ENCODE results near the gene ARAP2.
A peak's percentile ranks its signal among the peaks of the same experiment; 100 is the strongest.

ARAP2 gene, protein sequence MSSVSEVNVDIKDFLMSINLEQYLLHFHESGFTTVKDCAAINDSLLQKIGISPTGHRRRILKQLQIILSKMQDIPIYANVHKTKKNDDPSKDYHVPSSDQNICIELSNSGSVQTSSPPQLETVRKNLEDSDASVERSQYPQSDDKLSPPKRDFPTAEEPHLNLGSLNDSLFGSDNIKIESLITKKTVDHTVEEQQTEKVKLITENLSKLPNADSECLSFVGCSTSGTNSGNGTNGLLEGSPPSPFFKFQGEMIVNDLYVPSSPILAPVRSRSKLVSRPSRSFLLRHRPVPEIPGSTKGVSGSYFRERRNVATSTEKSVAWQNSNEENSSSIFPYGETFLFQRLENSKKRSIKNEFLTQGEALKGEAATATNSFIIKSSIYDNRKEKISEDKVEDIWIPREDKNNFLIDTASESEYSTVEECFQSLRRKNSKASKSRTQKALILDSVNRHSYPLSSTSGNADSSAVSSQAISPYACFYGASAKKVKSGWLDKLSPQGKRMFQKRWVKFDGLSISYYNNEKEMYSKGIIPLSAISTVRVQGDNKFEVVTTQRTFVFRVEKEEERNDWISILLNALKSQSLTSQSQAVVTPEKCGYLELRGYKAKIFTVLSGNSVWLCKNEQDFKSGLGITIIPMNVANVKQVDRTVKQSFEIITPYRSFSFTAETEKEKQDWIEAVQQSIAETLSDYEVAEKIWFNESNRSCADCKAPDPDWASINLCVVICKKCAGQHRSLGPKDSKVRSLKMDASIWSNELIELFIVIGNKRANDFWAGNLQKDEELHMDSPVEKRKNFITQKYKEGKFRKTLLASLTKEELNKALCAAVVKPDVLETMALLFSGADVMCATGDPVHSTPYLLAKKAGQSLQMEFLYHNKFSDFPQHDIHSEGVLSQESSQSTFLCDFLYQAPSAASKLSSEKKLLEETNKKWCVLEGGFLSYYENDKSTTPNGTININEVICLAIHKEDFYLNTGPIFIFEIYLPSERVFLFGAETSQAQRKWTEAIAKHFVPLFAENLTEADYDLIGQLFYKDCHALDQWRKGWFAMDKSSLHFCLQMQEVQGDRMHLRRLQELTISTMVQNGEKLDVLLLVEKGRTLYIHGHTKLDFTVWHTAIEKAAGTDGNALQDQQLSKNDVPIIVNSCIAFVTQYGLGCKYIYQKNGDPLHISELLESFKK (N-terminal part only)

DNA sequence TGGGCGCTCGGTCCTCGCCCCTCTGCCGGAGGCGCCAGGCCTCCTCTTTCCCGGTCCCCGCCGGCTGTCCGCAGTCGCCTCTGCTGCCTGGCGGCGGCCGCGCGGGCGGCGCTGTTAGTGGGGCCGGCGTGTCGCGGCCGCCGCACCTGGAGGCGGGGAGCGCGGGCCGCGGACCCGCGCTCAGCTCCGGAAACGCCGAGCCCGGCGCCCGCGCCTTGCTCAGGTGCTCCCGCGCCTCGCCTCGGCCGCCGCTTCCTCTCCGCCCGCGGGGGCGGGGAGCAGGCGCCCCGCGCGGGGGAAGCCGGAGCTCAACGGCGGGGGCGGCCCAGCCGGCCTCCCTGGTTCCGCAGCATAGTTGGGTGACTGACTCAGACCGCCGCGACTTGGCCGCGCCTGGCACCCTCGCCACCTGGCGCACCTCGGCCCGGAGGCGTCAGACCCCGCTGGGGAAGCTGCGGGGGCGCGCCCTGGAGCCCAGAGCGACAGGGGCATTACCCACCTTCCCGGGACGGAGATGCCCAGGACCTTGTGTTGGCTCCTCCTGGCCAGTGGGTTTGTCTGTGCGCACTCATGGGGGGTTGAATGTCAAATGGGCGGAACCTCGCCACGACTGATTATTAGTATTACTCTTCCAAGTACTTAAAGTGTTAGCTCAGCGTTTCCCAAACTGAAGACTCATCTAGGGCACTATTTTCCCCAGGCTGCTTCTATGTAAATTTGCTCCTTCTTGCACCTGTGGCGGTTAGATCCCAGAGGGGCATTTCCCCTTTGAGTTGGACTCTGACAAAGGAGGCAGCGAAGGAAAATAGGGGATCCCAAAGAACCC is at the start of gene ARAP2:
TSS of gene ARAP2 (minus strand) at position 258 of the 826 bp plus-strand sequence. CDS start 15,028 bp downstream, outside the sequence.
- DNase-seq, result peak; percentile 86

DNA sequence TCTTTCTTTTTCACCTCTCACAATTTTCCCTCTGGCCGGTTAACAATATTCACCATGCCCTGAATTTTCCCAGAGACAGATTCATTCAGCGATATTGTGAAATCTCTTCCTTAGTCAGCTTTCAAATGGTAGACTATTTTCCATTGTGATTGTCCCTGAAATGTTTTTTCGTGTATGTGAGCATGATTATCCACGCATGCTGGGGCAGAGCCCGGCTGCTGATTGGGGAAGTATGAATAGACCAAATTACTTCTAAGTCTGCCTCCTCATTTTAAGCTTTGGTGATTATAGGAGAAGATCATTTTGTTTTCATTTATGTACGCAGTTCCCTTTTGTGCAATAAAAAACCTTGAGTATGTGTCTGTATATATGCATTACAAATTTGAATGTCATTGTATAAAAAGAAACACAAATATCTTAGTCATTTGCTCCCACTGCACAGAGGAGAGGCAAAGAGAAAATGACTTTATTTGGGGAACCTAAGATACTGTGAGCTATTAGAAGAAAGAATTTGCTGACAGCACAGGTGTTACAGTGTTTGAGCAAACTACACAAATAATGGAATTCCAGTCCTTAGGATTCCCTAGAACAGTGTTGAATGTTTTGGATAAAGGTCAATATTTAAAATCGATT is 48.4 kb upstream of the ARAP2 start:
- no peak for DNase-seq

DNA sequence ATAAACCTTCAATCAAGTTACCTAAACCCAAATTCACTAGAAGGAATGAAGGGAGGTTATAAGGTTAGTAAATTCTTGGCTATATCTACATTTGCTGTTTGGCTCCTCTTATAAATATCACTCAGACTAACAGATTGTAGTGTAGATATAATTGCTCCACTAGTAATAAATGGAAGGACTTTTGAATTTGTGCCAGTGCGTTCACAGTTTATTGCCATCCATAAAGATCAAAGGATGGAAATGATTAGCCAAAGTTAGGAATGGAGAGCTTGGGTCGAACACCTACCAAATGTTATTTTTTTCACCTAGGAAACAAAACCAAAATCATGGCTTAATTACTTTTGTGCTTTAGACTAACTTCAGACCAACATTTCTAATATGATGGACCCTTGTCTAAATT is 46.3 kb upstream of the ARAP2 start:
- no peak for DNase-seq

DNA sequence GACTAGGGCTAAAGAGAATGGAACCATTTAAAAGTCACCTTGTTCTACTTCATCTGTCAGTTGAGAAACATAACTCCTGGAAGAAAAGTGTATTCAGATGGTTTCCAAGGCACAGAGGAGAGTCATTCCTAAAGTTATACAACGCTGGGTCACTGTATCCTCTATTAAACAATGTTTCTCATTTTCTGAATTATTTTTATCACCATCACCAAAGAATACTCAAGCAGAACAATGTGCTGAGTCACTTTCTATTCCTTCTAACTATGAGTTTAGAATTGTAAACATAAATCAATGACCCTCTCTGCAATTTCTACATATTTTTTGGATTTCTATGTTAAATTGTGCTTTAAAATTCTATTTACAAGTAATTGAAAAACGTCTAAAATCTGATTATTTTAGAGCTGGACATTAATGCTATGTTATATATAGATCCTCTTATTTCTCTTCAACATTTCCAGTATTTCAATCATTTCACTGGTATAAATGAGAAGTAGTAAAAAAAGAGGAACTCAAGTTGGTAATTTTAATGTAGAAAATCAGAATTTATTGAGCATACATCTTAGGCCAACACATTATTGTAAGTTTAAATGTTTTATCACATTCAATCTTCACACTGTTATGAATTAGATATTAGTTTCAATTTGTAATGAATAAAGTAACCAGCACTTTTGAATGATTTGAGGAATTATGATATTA is 44.6 kb upstream of the ARAP2 start:
- no peak for DNase-seq

DNA sequence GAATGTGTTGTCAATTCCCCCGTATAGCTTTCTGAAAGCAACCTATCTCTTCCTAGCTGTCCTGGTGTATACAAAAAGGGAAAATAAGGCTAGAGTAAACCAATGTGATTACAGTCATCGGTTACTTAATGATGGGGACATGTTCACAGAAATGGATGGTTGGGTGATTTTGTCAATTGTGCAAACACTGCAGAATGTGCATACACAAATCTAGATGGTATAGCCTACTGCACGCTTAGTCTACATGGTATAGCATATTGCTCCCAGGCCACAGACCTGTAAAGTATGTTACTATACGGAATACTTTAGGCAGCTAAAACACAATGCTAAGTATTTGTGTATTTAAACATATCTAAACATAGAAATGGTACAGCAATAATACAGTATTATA is 42.2 kb upstream of the ARAP2 start:
- DNase-seq, result no peak

DNA sequence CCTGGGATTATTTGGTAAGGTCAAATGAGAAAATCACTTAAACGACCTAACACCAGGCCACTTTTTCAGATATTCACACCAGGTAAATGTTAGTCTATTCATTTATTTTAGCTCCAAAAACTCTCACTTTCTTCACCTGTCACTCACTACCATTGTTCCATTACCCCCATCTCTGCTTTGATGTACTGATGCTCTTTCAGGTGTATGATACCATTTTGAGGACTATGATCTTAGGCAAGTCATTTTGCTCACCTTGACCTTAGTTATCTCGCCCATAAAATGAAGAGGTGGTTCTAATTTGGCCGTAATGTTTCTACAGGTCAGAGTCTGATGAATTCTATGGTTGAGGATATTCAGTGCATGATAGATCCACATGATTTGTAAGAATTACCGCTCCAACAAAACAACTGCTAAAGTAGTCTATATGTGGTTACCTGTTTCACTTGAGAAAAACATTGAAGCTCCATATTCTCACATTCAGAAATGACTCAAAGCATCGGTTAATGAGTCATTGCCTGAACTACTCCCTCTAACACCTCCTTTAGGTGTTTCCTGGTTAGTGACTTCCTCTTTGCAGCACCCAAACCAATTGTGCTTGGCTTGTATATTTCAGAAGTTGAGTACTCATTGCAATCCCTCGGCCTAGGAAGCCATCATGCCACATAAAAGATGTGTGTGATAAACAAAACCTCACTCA is 41.6 kb upstream of the ARAP2 start:
- no peak for DNase-seq

DNA sequence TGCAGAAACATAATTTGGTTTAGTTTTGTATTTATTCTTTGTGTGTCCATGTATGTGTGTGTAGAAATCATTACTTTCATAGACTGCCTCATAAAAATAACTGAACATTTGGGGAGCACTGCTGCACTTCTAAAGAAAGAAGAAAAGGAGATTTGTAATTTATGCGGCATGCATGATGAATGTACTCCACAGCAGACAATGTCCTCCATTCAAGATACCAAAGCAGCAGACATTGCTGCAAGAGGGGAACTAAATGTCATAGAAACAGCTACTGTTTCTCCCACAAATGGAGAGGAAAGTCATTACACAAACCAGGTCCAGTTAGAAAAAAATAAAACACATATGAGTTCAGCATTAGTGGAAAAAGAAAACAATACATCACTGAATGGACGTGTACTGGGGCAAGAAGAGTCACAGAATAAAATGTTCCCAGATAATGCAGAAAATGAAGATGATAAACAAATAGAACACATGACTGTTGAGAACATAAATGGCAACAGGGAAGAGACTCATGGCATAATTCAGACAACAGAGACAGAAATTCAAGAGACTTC is 39.7 kb upstream of the ARAP2 start:
- DNase-seq, result no peak

DNA sequence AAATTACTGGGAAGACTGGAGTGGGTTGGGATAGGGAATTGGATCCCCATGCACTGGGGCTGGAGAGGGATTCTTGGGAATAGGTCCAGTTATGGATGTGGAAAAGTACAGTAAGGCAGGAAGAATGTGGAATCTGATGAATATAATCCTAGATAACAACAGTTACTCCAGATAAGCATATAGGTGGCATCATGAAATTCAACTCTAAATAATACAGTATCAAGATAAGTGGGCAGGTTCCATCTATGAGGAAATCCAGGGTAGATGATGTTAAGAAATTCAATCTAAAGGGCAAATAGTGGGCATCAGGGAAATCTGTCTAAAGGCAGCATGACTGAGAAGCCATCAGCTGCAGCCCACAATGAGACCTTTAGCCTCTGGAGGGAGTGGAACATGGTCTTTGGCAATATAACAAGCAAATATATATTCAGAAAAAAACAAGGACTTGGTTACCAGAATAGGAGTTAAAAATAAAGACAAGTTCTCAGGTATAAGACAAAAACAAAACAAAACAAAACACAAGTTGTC is 38.3 kb upstream of the ARAP2 start:
- DNase-seq, result no peak

DNA sequence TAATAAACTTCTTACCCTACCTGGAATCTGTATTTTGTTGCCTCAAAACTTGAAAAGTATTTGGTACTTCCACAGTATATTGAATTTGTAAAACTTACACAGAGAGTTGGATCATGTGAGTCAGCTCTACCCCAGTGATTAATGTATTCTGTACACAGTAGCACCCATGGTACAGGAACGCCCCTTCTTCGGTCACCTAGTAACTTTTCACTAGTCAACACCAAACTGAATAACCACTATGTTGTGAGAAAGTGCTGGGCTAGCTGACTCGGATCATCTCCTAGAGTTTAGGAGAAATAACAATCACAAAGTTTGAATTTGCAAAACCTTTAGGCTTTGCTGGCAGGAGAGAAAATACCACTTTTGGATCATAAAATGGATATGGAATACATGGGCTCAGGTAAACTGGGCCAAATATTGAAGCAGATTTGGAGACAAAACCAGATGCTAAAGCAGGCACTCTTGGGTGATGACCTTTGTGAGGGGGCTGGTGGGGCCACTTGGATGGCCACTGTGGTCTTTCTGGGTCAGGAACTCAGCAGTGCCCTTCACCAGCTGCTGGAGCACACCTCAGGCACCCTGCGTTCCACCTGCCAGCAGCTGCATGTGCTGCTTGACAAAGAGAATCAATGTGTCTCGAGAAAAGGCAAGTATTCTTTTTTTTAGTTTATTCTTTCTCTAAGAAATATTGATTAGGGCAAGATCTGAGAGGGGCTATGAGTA is 37.2 kb upstream of the ARAP2 start, which contains the start of gene DTHD1:
TSS of gene DTHD1 (plus strand) at position 233 of the 723 bp plus-strand sequence. CDS start at position 376, 143 bp downstream.
- DNase-seq, result no peak

DNA sequence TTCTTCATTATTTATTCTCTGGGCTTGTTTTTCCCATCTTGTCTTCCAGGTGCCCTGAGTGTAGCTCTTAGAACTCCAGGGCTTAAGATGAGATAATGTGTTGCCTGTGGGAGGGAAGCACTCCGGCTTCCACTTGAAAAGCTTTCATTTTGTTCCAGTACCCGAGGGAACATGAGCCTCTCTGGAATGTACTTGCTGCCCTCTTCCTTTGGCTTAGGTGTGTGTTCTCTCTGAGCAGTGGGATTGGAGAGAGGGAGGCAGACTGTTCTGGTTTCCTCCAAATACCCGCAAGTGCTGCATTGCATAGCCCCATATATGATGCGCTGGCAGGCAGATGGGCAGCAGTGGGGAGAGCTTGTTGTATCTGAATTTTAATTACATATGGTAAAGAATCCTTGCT is 36.2 kb upstream of the ARAP2 start:
- DNase-seq, result peak; percentile 77

DNA sequence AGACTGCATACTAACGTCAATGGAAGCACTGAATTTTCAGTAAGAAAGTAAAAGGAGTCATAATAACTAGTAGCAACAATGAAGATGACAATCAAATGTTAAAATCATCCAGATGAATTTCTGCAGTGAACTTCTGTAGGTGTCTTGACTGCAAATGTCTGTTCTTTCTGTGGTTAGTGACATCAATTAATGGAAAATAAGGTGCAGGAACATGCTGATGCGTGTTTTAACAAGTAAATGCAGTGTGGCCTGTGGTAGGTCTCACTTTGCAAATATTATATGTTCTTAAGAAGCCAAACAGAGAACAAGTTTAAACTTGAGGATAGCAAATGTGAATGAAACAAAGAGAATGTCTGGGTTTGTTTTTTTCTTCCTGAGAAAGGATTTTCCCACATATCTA is 34.5 kb upstream of the ARAP2 start:
- DNase-seq, result no peak

DNA sequence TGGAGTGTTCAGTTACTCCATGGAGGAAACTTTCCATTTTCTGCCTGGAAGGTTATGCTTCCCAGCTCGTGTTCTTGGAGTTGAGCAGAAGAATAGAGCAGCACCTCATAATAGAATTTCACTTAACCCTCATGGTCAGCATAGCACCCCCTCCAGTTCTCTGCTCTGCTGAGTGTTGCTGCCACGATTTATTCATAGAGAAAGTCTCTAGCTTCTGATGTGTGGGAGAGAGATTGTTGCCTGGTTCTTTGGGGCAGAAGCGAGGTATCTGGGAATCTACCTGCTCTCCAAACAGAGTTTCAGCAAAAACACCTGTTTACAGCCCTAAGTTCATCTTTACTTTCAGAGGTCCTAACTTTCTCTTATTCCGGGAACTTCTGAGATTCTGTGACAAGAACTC is 33.2 kb upstream of the ARAP2 start:
- DNase-seq, result no peak

DNA sequence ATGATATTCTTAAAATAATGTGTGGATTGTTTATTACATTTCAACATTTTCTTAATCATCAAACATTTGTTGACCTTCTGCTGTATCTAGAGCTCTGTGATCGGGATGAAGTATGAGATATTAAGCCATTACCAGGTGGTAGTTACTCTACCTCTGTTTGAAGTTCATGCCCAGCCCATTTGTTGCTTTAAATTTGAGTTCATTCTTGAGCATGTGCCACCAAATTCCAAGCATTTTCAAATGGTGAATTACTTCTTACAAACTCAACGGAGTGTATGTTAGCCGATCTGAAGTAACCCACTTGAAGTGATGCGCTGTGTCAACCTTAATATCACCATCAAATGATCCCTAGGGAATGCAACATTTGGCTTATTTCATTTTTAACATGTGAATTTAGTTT is 29.8 kb upstream of the ARAP2 start:
- no peak for DNase-seq

DNA sequence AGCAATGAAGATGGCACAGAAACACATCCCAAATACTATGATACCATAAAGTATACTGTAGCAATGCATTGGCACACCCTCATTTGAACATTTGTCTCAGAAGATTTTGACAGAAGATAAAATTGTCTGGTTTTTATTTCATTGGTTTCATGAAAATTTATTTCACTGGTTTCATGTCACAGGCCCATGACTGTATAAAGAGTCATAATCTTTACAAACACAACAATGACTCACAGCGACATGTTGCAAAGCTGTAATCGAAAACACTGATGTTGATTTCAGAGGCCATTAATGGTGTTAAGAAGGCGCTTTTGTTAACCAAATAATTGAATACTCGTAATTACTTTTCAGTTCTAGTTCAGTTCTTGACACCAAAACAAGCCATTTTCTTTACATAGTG is 29.0 kb upstream of the ARAP2 start:
- no peak for DNase-seq

DNA sequence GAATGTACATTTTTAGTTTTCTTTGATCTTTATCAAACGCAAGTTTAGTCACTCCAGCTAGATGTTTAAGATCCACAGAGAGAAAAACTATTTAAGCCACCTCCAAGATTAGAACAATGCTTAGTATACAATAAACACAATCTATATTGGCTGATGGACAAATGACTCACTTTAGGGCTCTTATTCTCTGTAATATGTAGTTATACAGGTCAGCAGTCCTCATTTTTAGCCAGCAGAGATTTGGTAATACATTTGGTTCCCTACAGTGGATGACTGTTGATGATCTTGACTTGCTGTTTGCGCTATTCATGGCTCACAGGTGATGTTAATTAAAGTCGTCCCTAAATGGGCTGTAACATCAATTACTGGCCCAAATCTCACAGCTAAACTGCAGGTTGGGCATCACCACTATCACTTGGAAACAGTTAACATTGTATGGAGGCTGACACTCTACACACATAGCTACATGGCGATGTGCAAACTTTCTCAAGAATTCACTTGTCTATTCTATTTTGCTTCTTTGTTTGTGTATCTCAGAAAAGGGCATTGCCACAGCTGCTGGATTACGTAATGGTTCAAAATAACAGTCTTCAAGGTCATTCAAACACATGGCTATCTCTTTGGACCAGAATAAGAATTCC is 25.3 kb upstream of the ARAP2 start:
- DNase-seq, result no peak

DNA sequence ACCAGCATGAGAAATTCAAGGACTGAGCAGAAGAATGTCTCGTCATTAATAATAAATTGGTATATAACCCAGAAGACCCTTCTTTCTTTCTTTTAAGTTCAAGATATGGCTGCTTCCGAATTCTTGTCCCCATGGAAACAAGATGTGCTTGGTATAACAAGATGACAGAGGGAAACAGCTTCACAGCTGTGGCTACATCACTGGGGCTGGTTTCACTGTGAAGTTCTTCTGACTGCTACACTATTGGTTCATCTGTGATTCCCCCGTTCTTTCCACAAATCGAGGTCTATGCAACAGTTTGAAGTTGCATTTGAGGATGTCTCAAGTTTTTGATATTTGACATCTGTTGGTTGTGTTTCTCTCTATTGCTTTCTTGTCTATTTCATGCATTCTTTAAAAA is 24.8 kb upstream of the ARAP2 start:
- DNase-seq, result no peak

DNA sequence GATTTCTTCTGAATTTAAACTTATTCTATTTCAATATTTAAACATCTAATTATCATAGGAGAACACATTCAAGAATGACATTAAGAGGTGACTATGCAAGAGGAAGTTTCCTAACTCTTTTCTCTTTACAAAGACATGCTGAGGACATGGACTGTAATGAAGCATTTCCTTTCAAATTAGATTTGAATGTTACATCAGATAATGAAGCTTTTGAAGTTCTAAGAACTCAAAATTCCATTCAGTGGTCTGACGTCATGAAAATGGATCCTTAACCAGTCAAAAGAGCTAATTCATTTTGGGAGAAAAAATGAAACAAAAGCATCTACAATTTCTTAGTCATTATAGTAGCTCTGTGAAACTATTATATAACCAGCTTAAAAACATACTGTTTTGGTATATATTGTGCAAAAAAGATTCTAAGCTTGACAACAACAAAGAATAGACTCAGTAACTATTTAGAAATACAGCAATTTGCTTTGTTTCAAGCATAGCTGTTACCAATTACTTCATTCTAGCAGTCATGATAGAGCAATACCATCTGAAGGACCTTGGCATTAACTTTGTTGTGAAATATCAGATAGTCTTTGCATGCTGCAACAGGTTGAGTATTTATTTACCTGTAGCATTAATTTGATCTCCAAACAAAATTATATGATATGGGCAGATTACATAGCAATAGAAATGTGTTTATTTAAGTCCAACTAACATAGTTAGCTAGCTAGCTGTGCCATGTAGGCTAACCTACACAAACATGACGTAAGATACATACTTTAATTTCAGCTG is 23.4 kb upstream of the ARAP2 start:
- no peak for DNase-seq
